Measurements from ENCODE around the gene BRF1.

DNA sequence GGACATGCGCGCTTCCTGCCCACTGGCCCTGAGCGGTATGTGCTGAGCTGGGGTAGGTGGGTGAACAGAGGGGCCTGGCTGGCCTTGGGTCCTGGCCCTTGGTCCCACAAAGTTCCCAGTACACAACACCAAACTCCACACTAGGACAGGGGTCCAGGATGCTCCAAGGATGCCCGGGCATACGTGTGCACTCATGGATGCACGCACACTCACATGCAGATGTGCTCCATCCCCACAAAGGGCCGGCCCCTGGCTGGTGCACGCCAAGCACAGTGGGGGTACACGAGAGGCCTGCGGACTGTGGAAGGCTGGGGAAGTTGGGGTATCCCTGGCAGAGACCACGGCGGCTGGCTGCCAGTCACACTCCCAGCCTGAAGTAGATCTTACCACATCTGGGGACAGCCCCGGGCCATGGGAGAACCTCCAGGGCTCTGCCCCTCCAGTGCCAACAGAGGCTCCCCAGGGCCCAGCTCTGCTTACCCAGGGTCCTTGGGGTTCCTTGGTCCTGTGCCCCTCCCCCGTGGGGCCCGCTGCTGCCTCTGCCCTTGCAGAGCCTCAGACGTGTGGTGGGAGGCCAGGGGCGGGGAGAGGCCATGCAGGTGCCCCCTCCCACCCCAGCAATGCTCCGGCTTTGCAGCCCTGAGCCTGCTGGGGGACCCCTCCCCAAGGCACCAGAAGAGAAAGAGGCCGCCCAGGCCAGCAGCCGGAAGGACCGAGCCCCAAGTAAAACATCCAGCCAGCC lies 95.7 kb downstream of the BRF1 start:
- TF ChIP-seq, protein P1, sequence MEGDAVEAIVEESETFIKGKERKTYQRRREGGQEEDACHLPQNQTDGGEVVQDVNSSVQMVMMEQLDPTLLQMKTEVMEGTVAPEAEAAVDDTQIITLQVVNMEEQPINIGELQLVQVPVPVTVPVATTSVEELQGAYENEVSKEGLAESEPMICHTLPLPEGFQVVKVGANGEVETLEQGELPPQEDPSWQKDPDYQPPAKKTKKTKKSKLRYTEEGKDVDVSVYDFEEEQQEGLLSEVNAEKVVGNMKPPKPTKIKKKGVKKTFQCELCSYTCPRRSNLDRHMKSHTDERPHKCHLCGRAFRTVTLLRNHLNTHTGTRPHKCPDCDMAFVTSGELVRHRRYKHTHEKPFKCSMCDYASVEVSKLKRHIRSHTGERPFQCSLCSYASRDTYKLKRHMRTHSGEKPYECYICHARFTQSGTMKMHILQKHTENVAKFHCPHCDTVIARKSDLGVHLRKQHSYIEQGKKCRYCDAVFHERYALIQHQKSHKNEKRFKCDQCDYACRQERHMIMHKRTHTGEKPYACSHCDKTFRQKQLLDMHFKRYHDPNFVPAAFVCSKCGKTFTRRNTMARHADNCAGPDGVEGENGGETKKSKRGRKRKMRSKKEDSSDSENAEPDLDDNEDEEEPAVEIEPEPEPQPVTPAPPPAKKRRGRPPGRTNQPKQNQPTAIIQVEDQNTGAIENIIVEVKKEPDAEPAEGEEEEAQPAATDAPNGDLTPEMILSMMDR (conservative IDR thresholded peaks at IDR 0.05; ENCODE audit: low read length), result no peak
- TF ChIP-seq EZH2phosphoT487 (IDR thresholded peaks at IDR 0.05; ENCODE audit: borderline replicate concordance), result no peak
